AG04450 (cell line): ENCODE results near the gene TCF21. TPM values are rescaled to one million over a fixed set of nuclear protein-coding genes. Genes with fewer than 3 reads are reported as not detected.

Experiments used
- CTCF ChIA-PET: fragments of 300-600, 350-600 bp; formaldehyde crosslinking; extraction: SDS; loops from one replicate; lab custom pipeline; 2022; ENCODE audit warnings: antibody characterized with exemption, inconsistent platforms; lab: Charles Lee
- POLR2A ChIA-PET: fragments of 350-600 bp; formaldehyde crosslinking; extraction: SDS; loops from one replicate; lab custom pipeline; 2021; ENCODE audit warnings: antibody characterized with exemption, inconsistent platforms; lab: Yijun Ruan, JAX
- DNase-seq: peaks from one replicate; pipeline ENCODE4 v3.0.0-alpha.2; 2011; ENCODE audit warnings: low read depth, low spot score
- H3K27ac ChIP-seq: one replicate; pipeline ENCODE4 v1.5.1; 2012; ENCODE audit warnings: low read depth, low read length, control low read depth
- H3K27me3 ChIP-seq: one replicate; pipeline ENCODE4 v1.6.0; 2012; ENCODE audit warnings: low read length; ENCODE audit not compliant: control insufficient read depth, insufficient read depth
- H3K4me3 ChIP-seq: 2 replicates; pipeline ENCODE4 v1.5.1; 2011; ENCODE audit warnings: mild to moderate bottlenecking, low read depth, low read length, control low read depth
- H3K9me3 ChIP-seq: 2 replicates; pipeline ENCODE4 v1.5.1; 2012; ENCODE audit warnings: low read length; ENCODE audit not compliant: control insufficient read depth, insufficient read depth
- CTCF ChIP-seq: IDR thresholded peaks from 2 replicates; pipeline ENCODE4 v1.5.1; 2011; ENCODE audit warnings: low read depth, low read length, control low read depth, inconsistent platforms
- polyA plus RNA-seq: library from polyadenylated mRNA; depleted of rRNA; stranded (reverse); fragments of >200 nt; gene quantifications from 2 replicates; pipeline ENCODE4 v1.2.3, GENCODE V29; 2011

Gene TCF21
- polyA plus RNA-seq, 1 experiment: 30.7 TPM

- TF ChIP-seq CTCF: peak; percentile 32; the same call in 1 of the 2 replicates
- ChIA-PET CTCF (interaction anchor here (1.2 kb wide), 1 partner anchor 14 kb away, joined by 4 read pairs; no protein-coding TSS in a partner anchor), POLR2A (no interaction called here)
- H3K27me3 ChIP-seq: no peaks in the 10 kb centered on the region
- peak overlapping the region; percentile 51 for H3K4me3 ChIP-seq
- peaks cover 3% of the 10 kb centered on the region; the same call in 1 of the 2 replicates for H3K9me3 ChIP-seq
- DNase-seq: no peak
- no peak overlapping the region for H3K27ac ChIP-seq
Observed at GRCh38 chr6:133854364-133855275, 34.3 kb upstream of the TCF21 start.

- H3K4me3 ChIP-seq: peak overlapping the region; percentile 51
- no peak overlapping the region for H3K27ac ChIP-seq
- no peak for DNase-seq
- CTCF ChIA-PET: no interaction called here
- H3K9me3 ChIP-seq: peaks cover 3% of the 10 kb centered on the region; the same call in 1 of the 2 replicates
- H3K27me3 ChIP-seq: no peaks in the 10 kb centered on the region
- no peak for TF ChIP-seq CTCF
- POLR2A ChIA-PET: no interaction called here
Observed at GRCh38 chr6:133855276-133855990, 33.5 kb upstream of the TCF21 start.

GRCh38 chr6:133855991-133856370 lies 32.9 kb upstream of the TCF21 start:
- POLR2A ChIA-PET: no interaction called here
- TF ChIP-seq CTCF: no peak
- Histone ChIP-seq H3K27me3 (no peaks in the 10 kb centered on the region), H3K27ac (no peak overlapping the region), H3K9me3 (peaks cover 3% of the 10 kb centered on the region; the same call in 1 of the 2 replicates), H3K4me3 (no peak overlapping the region)
- CTCF ChIA-PET: no interaction called here
- DNase-seq: no peak

GRCh38 chr6:133856911-133857310 lies 32.0 kb upstream of the TCF21 start:
- DNase-seq: no peak
- Histone ChIP-seq H3K27ac (no peak overlapping the region), H3K9me3 (peaks cover 3% of the 10 kb centered on the region; the same call in 1 of the 2 replicates), H3K4me3 (no peak overlapping the region), H3K27me3 (no peaks in the 10 kb centered on the region)
- TF ChIP-seq CTCF: no peak
- ChIA-PET POLR2A (no interaction called here), CTCF (no interaction called here)
